GM12878 (cell line): ENCODE results near the gene PAXX. TPM values are rescaled to one million over a fixed set of nuclear protein-coding genes. Genes with fewer than 3 reads are reported as not detected.

Experiments used
- ATAC-seq: fragments of 200-7000 bp; cut with Tn5 transposase; 3 replicates; pipeline ENCODE4 v1.9.1; 2020; ENCODE audit warnings: mild to moderate bottlenecking, moderate library complexity
- BruUV-seq: library from RNA; stranded (reverse); fragments of 400-500 nt; replicated peaks from 2 replicates; lab custom pipeline; 2021; lab: Mats Ljungman, UMichigan
- CTCF ChIA-PET: fragments of 300-600 bp; sonication (Branson Sonifier 250); formaldehyde crosslinking; extraction: SDS; loops from one replicate; lab custom pipeline; 2021; ENCODE audit warnings: inconsistent platforms; lab: Yijun Ruan, JAX
- POLR2A ChIA-PET: fragments of 350-600 bp; formaldehyde crosslinking; extraction: SDS; loops from one replicate; lab custom pipeline; 2021; ENCODE audit warnings: inconsistent platforms; lab: Charles Lee
- RAD21 ChIA-PET: fragments of 300-600 bp; sonication (Branson Sonifier 250); formaldehyde crosslinking; loops from one replicate; lab custom pipeline; 2023; ENCODE audit warnings: antibody characterized with exemption; ENCODE audit not compliant: unreplicated experiment; lab: Charles Lee
- SMC1A ChIA-PET: fragments of 300-600 bp; sonication (Branson Sonifier 250); formaldehyde crosslinking; loops from one replicate; lab custom pipeline; 2023; ENCODE audit not compliant: unreplicated experiment, uncharacterized antibody; lab: Charles Lee
- DNase-seq: peaks from one replicate; pipeline ENCODE4 v3.0.0-alpha.2; 2011; ENCODE audit warnings: low read depth, low spot score
- FAIRE-seq: peaks from 3 replicates; lab custom pipeline; 2011; peaks lifted over from hg19 to GRCh38; lab: Jason Lieb, UNC
- H2AFZ ChIP-seq: 2 replicates; pipeline ENCODE4 v1.6.0; 2011; ENCODE audit warnings: low read depth, low read length, control low read depth; ENCODE audit not compliant: control insufficient read depth
- H3K27ac ChIP-seq: 2 replicates; pipeline ENCODE4 v1.5.1; 2011; ENCODE audit warnings: control low read depth; ENCODE audit not compliant: control insufficient read depth, insufficient read depth
- H3K27me3 ChIP-seq, 2 experiments: replicated peaks in 1 of 2; 2 replicates each; pipeline versions ENCODE4 v1.6.0 to v1.6.1; 2011; ENCODE audit warnings: low read length in 1 of 2; ENCODE audit not compliant: control insufficient read depth in 2 of 2, insufficient read depth in 2 of 2
- H3K36me3 ChIP-seq, 2 experiments: 2 replicates each; pipeline ENCODE4 v1.5.1; 2011; ENCODE audit warnings: low read length in 1 of 2; ENCODE audit not compliant: control insufficient read depth in 2 of 2, insufficient read depth in 2 of 2
- H3K4me1 ChIP-seq: 2 replicates; pipeline ENCODE4 v1.6.1; 2011; ENCODE audit warnings: mild to moderate bottlenecking, low read length, moderate library complexity, mixed read lengths; ENCODE audit not compliant: control insufficient read depth, insufficient read depth
- H3K4me2 ChIP-seq: 2 replicates; pipeline ENCODE4 v1.6.0; 2011; ENCODE audit warnings: control low read depth; ENCODE audit not compliant: control insufficient read depth, insufficient read depth
- H3K4me3 ChIP-seq: fragments of 200-600 bp; sonication (generic); 2 replicates; pipeline ENCODE4 v1.5.1; 2016
- H3K79me2 ChIP-seq: 2 replicates; pipeline ENCODE4 v1.6.0; 2011; ENCODE audit warnings: low read length; ENCODE audit not compliant: control insufficient read depth, insufficient read depth
- H3K9ac ChIP-seq: 2 replicates; pipeline ENCODE4 v1.8.0; 2011; ENCODE audit warnings: low read length, control low read depth, mixed read lengths; ENCODE audit not compliant: control insufficient read depth, insufficient read depth
- H3K9me3 ChIP-seq: replicated peaks from 3 replicates; pipeline ENCODE4 v1.5.1; 2011; ENCODE audit warnings: mild to moderate bottlenecking, low read length; ENCODE audit not compliant: control insufficient read depth, insufficient read depth
- H4K20me1 ChIP-seq: 2 replicates; pipeline ENCODE4 v1.6.0; 2011; ENCODE audit not compliant: control insufficient read depth, insufficient read depth
- ASH2L ChIP-seq: fragments of 300-600, 200-600 bp; sonication (generic); IDR thresholded peaks from 2 replicates; pipeline ENCODE4 v1.6.1; 2017; ENCODE audit warnings: low read depth, mild to moderate bottlenecking, borderline replicate concordance
- CEBPZ ChIP-seq: fragments of 150-350 bp; IDR thresholded peaks from 2 replicates; pipeline ENCODE4 v1.6.1; 2016; ENCODE audit warnings: low read depth, low read length
- CHD1 ChIP-seq: IDR thresholded peaks from 2 replicates; pipeline ENCODE4 v1.6.1; 2012; ENCODE audit warnings: low read depth, low read length, improper control_type of control experiment
- CREM ChIP-seq: IDR thresholded peaks from 2 replicates; pipeline ENCODE4 v1.6.1; 2014; ENCODE audit warnings: antibody characterized with exemption, low read depth
- ESRRA ChIP-seq: IDR thresholded peaks from 2 replicates; pipeline ENCODE4 v1.6.1; 2012; ENCODE audit warnings: mild to moderate bottlenecking, low read length, improper control_type of control experiment
- FOXK2 ChIP-seq: fragments of 450-650 bp; IDR thresholded peaks from 2 replicates; pipeline ENCODE4 v1.6.1; 2017; ENCODE audit warnings: mild to moderate bottlenecking, moderate library complexity
- GABPA ChIP-seq: IDR thresholded peaks from 2 replicates; pipeline ENCODE4 v1.6.1; 2014; ENCODE audit warnings: antibody characterized with exemption, low read depth, mild to moderate bottlenecking, inconsistent platforms
- HCFC1 ChIP-seq: fragments of 150-350 bp; IDR thresholded peaks from 2 replicates; pipeline ENCODE4 v1.6.1; 2014; ENCODE audit warnings: low read length
- IKZF1 ChIP-seq: fragments of 450-650 bp; conservative IDR thresholded peaks from 2 replicates; pipeline ENCODE4 v1.6.1; 2017; ENCODE audit warnings: antibody characterized with exemption, mild to moderate bottlenecking
- IKZF2 ChIP-seq, 2 experiments: fragments of 450-650 bp; IDR thresholded peaks; 2 replicates each; pipeline ENCODE4 v1.6.1; 2017; ENCODE audit warnings: mild to moderate bottlenecking in 2 of 2, moderate library complexity in 2 of 2
- KDM1A ChIP-seq: fragments of 200-600 bp; sonication (generic); IDR thresholded peaks from 2 replicates; pipeline ENCODE4 v1.6.1; 2016; ENCODE audit warnings: borderline replicate concordance
- MXI1 ChIP-seq: fragments of 150-350 bp; IDR thresholded peaks from 2 replicates; pipeline ENCODE4 v1.6.1; 2011; ENCODE audit warnings: low read depth, mild to moderate bottlenecking, inconsistent platforms, low read length, improper control_type of control experiment
- NFXL1 ChIP-seq: fragments of 450-650 bp; IDR thresholded peaks from 2 replicates; pipeline ENCODE4 v1.6.1; 2017; ENCODE audit warnings: antibody characterized with exemption, mild to moderate bottlenecking, borderline replicate concordance
- NFYB ChIP-seq: IDR thresholded peaks from 2 replicates; pipeline ENCODE4 v1.6.1; 2011; ENCODE audit warnings: low read depth, mild to moderate bottlenecking, low read length, improper control_type of control experiment, moderate library complexity; ENCODE audit not compliant: insufficient read depth
- SMC3 ChIP-seq: IDR thresholded peaks from 2 replicates; pipeline ENCODE4 v1.6.1; 2011; ENCODE audit warnings: low read length, improper control_type of control experiment, borderline replicate concordance
- SREBF1 ChIP-seq: IDR thresholded peaks from 2 replicates; pipeline ENCODE4 v1.6.1; 2012; ENCODE audit warnings: mild to moderate bottlenecking, low read length
- SRF ChIP-seq, 2 experiments: IDR thresholded peaks; 2 replicates each; pipeline ENCODE4 v1.6.1; 2011; ENCODE audit warnings: low read depth in 2 of 2, low read length in 2 of 2, mild to moderate bottlenecking in 1 of 2, moderate library complexity in 1 of 2
- TARDBP ChIP-seq: IDR thresholded peaks from 2 replicates; pipeline ENCODE4 v1.6.1; 2016; ENCODE audit warnings: borderline replicate concordance
- WGBS: methylation state at CpG from one replicate; pipeline ENCODE4 v1.1.6; 2016; ENCODE audit warnings: low lambda C conversion rate; ENCODE audit not compliant: insufficient replicate concordance, insufficient coverage; ENCODE audit errors: missing lambda C conversion rate; 5-methylcytosine and 5-hydroxymethylcytosine counted together
- in situ Hi-C: fragments of 300-500 bp; cut with MboI; formaldehyde crosslinking; loops from 9 replicates; pipeline ENCODE4 v1.14.3; 2018; ENCODE audit warnings: mixed read lengths
- intact Hi-C: fragments of 100-400 bp; cut with micrococcal nuclease; formaldehyde crosslinking; loops from one replicate; pipeline ENCODE4 v1.14.2; 2022; ENCODE audit not compliant: unreplicated experiment
- polyA plus RNA-seq, 11 experiments: library from polyadenylated mRNA; depleted of rRNA in 4 of 11; unstranded in 6 of 11; stranded (reverse) in 5 of 11; fragments of >200 nt; fragmentation: Nextera tagmentation in 4 of 11; fragmentation: Illumina TruSeq in 1 of 11; extraction: Ambion mirVana in 4 of 11; extraction: Trizol in 1 of 11; gene quantifications; 1 replicate in 1 of 11; 2 replicates in 10 of 11; pipeline versions ENCODE4 v1.2.1 to v1.2.3, GENCODE V29; 2011 to 2016; ENCODE audit warnings: inconsistent platforms in 2 of 11, missing spikeins in 2 of 11, low read depth in 1 of 11
- total RNA-seq, 4 experiments: library from RNA; depleted of rRNA in 3 of 4; stranded (reverse); fragments of >200 nt in 3 of 4; fragmentation: Illumina TruSeq in 1 of 4; extraction: Trizol in 1 of 4; gene quantifications; 2 replicates each; pipeline versions ENCODE4 v1.2.1 to v1.2.3, GENCODE V29; 2013 to 2021
- TF ChIP-seq, protein P1 (sequence below): fragments of 150-350 bp; IDR thresholded peaks from 2 replicates; pipeline ENCODE4 v1.6.1; 2014; ENCODE audit warnings: mild to moderate bottlenecking, low read depth, low read length

The PAXX gene
- total and polyA plus RNA-seq, 10 of the 15 experiments (the other 5 are each of a cell fraction or from before 2014, with no cell fraction given) = 0.18 to 60.6 (median 29.5) TPM

GRCh38 chr9:136995772-136996311 is 3.6 kb downstream of the PAXX start:
- ChIA-PET CTCF (interaction anchor here (0.6 to 2.1 kb wide), 6 partner anchors 8 to 116 kb away, joined by 3 to 9 read pairs (median 6); no protein-coding TSS in a partner anchor), SMC1A (interaction anchor here (1.0 kb wide), 1 partner anchor 39 kb away, joined by 3 read pairs; no protein-coding TSS in a partner anchor), POLR2A (interaction anchor here (0.5 to 0.9 kb wide), 3 partner anchors 31 to 296 kb away, joined by 3 to 4 read pairs (median 3); no protein-coding TSS in a partner anchor), RAD21 (interaction anchor here (0.5 to 1.4 kb wide), 3 partner anchors 48 to 694 kb away, joined by 3 to 8 read pairs (median 5); no protein-coding TSS in a partner anchor)
- no peak overlapping the region for H3K27ac ChIP-seq
- FAIRE-seq (no peak), DNase-seq (no peak), ATAC-seq (no peak)
- H3K27me3 ChIP-seq = peaks cover 2 to 6% of the 10 kb centered on the region in 2 experiments; a peak in 3 of 4 replicates
- peak overlapping the region; percentile 17; the same call in 1 of the 2 replicates for H3K4me2 ChIP-seq
- H3K9me3 ChIP-seq = no peaks in the 10 kb centered on the region; the same call in 2 of the 3 replicates
- 71% methylated on average over 8 of the region's 12 CpGs for WGBS
- H3K9ac ChIP-seq = no peak overlapping the region
- no peak overlapping the region for H2AFZ ChIP-seq
- no peaks in the 10 kb centered on the region for H4K20me1 ChIP-seq
- in situ Hi-C loops (no loop called here), intact Hi-C loops (no loop called here)
- BruUV-seq = no TSS peak
- H3K4me3 ChIP-seq = no peak overlapping the region
- H3K36me3 ChIP-seq = no peaks in the 10 kb centered on the region
- H3K79me2 ChIP-seq = no peaks in the 10 kb centered on the region; the same call in 1 of the 2 replicates
- TF ChIP-seq NFXL1 (no peak), KDM1A (no peak), HCFC1 (no peak), TARDBP (no peak), SREBF1 (no peak), IKZF1 (no peak), CEBPZ (no peak), FOXK2 (no peak), CHD1 (no peak), IKZF2 (IDR thresholded peaks at IDR 0.05) (no peak), MXI1 (no peak), SRF (IDR thresholded peaks at IDR 0.05; ENCODE audit: low read depth in 2 of 2, low read length in 2 of 2) (no peak), SMC3 (no peak), CREM (no peak), GABPA (no peak), ESRRA (no peak), ASH2L (no peak), NFYB (no peak)
- TF ChIP-seq, protein P1, sequence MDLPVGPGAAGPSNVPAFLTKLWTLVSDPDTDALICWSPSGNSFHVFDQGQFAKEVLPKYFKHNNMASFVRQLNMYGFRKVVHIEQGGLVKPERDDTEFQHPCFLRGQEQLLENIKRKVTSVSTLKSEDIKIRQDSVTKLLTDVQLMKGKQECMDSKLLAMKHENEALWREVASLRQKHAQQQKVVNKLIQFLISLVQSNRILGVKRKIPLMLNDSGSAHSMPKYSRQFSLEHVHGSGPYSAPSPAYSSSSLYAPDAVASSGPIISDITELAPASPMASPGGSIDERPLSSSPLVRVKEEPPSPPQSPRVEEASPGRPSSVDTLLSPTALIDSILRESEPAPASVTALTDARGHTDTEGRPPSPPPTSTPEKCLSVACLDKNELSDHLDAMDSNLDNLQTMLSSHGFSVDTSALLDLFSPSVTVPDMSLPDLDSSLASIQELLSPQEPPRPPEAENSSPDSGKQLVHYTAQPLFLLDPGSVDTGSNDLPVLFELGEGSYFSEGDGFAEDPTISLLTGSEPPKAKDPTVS = no peak
- H3K4me1 ChIP-seq = peaks cover 45% of the 10 kb centered on the region
